ENCODE data around the gene ANXA10. TPM values are rescaled to one million over a fixed set of nuclear protein-coding genes. Genes with fewer than 3 reads are reported as not detected.

ANXA10 gene
- total RNA-seq, 2 donors from 2014 or later, result 4.3 TPM; not detected in 1

DNA sequence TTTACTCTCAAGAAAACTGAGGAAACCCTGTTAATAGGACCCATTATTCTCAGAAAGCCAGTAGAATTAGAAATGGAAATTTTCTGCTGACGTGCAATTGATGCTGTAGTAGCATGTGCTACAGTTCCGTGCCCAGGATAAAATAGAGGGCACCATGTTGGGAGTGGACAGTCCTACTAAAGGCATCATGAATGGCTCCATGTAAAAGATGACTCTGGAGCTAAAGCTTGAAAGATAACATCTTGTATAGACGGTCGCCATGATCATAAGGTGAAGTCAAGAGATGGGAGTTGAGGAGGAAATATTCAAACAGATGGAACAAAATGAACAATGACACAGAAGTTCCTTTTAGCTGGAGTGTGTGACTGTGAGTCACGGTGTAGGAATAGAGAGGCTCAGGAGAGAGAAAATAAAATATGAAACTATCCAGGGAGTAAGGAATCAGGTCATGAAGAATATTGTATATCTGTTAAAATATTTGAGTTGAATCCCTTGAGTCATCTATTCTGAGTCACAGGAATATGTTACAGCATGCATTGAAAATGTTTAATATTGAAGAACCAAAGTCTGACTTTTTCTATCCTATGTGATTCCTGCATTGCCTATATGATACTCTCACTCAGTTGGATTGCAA is 31.8 kb downstream of the ANXA10 start:
- Histone ChIP-seq H3K27me3 (replicated peaks; ENCODE audit: insufficient read depth) (no peaks in the 10 kb centered on the region), H3K4me3 (no peak overlapping the region), H3K9me3 (no peaks in the 10 kb centered on the region), H3K27ac (no peak overlapping the region), H3K4me1 (ENCODE audit: control insufficient read depth in 1 of 2, low read depth in 2 of 2) (no peaks in the 10 kb centered on the region), H3K36me3 (no peaks in the 10 kb centered on the region)
- TF ChIP-seq, protein P1, sequence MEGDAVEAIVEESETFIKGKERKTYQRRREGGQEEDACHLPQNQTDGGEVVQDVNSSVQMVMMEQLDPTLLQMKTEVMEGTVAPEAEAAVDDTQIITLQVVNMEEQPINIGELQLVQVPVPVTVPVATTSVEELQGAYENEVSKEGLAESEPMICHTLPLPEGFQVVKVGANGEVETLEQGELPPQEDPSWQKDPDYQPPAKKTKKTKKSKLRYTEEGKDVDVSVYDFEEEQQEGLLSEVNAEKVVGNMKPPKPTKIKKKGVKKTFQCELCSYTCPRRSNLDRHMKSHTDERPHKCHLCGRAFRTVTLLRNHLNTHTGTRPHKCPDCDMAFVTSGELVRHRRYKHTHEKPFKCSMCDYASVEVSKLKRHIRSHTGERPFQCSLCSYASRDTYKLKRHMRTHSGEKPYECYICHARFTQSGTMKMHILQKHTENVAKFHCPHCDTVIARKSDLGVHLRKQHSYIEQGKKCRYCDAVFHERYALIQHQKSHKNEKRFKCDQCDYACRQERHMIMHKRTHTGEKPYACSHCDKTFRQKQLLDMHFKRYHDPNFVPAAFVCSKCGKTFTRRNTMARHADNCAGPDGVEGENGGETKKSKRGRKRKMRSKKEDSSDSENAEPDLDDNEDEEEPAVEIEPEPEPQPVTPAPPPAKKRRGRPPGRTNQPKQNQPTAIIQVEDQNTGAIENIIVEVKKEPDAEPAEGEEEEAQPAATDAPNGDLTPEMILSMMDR (IDR thresholded peaks at IDR 0.05), result no peak
- no peak for DNase-seq (ENCODE audit: low spot score)
- ATAC-seq (ENCODE audit: insufficient number of reproducible peaks, low FRiP score, low read depth), result no peak

DNA sequence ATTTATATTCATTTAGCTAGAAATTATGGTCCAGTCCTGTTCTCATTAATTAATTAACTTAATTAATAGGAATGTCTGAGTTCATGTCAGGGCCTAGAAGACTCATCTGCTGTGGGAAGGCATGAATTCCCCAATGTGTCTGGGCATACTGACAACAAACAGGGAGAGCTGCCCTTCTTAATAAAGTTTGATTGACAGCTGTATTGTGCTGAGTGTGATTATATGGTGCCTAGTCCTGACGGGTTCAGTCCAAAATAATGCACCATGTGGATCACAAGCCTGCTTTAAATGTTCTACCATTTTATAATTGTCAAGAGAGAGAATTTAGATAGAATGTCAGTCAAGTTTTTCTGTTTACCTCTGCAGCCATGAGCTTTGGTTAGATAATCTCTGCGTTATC is 34.6 kb downstream of the ANXA10 start:
- Histone ChIP-seq H3K9me3 (no peaks in the 10 kb centered on the region), H3K4me1 (ENCODE audit: control insufficient read depth in 1 of 2, low read depth in 2 of 2) (no peaks in the 10 kb centered on the region), H3K36me3 (no peaks in the 10 kb centered on the region), H3K27ac (no peak overlapping the region), H3K4me3 (no peak overlapping the region), H3K27me3 (replicated peaks; ENCODE audit: insufficient read depth) (no peaks in the 10 kb centered on the region)
- no peak for ATAC-seq (ENCODE audit: insufficient number of reproducible peaks, low FRiP score, low read depth)
- DNase-seq (ENCODE audit: low spot score), result no peak
- TF ChIP-seq, protein P1 (IDR thresholded peaks at IDR 0.05), result no peak

DNA sequence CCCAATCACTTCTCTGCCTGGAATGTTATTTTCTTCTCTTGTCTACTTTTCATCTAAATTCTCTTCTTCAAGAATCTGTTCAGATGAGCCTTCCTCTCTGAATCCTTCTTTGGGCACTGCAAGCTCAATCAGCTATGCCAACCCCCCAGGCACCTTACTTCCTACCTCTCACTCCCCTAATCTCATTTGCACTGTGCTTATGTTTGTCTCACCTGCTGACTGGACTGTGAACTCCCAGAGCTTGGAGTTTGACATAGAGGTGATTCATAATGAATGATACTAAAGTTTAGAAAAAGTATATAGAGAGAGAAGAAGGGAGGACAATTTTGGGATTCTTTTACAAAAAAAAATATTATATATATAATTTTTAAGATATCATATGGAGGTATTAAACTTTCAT is 36.3 kb downstream of the ANXA10 start:
- H3K36me3 ChIP-seq, result no peaks in the 10 kb centered on the region
- no peaks in the 10 kb centered on the region for H3K27me3 ChIP-seq (replicated peaks; ENCODE audit: insufficient read depth)
- no peaks in the 10 kb centered on the region for H3K9me3 ChIP-seq
- H3K27ac ChIP-seq, result no peak overlapping the region
- no peak for DNase-seq (ENCODE audit: low spot score)
- no peak overlapping the region for H3K4me3 ChIP-seq
- ATAC-seq (ENCODE audit: insufficient number of reproducible peaks, low FRiP score, low read depth), result no peak
- TF ChIP-seq, protein P1 (IDR thresholded peaks at IDR 0.05), result no peak
- H3K4me1 ChIP-seq (ENCODE audit: control insufficient read depth in 1 of 2, low read depth in 2 of 2), result no peaks in the 10 kb centered on the region

DNA sequence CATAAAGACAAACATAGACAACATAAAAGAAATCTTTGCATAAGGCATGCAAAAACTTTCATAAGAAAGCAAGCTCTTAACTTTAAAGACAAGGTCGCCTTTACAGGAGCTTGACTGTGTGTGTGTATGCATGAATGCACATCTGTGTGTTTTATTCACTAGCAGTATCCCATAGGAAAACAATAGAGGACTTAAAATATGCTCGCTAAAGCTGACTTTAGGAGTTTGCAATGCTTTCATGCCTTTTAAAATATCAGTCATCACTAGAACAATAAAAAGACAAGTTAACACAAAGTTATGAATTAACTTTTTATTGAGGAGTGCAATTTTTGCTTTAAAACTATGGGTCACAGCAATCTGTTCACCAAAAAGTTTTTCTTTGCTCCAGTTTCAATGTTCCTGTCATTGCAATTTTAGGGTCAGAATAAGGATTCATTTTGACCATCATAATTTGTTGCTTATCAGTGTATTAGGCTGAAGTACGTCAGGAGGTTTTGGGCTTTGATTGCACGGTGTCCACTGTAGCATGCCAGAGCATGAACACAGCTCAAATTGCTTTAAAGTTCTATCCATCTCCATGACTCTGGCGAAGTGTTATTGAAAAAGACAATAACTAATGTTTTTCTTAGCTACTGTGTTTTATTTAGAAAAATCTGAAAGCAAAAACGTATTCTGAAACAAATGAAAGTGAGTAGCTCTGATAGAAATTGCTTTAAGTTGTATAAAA is 36.9 kb downstream of the ANXA10 start:
- Histone ChIP-seq H3K27ac (no peak overlapping the region), H3K36me3 (no peaks in the 10 kb centered on the region), H3K4me3 (no peak overlapping the region), H3K4me1 (ENCODE audit: control insufficient read depth in 1 of 2, low read depth in 2 of 2) (no peaks in the 10 kb centered on the region), H3K9me3 (no peaks in the 10 kb centered on the region), H3K27me3 (replicated peaks; ENCODE audit: insufficient read depth) (no peaks in the 10 kb centered on the region)
- TF ChIP-seq, protein P1 (IDR thresholded peaks at IDR 0.05), result no peak
- ATAC-seq (ENCODE audit: insufficient number of reproducible peaks, low FRiP score, low read depth) (no peak), DNase-seq (ENCODE audit: low spot score) (no peak)

DNA sequence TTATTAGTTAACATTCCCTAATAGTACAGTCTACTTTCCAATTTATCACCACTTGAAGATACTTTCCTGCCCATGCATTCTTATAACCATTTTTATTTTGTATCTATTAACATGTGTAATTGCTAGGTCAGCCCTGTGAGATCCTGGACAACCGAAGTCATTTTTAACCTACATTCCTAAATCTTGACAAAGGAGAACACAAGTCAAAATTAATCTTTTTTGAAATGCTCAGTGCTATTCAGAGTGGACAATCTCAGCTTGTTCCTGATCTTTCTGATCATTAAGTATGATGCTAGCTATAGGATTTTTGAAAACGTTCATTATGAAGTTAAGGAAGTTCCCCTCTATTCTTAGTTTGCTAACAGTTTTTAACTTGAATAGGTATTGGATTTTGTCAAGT is 37.5 kb downstream of the ANXA10 start:
- Histone ChIP-seq H3K27me3 (replicated peaks; ENCODE audit: insufficient read depth) (no peaks in the 10 kb centered on the region), H3K9me3 (no peaks in the 10 kb centered on the region), H3K36me3 (no peaks in the 10 kb centered on the region), H3K27ac (no peak overlapping the region), H3K4me3 (no peak overlapping the region), H3K4me1 (ENCODE audit: control insufficient read depth in 1 of 2, low read depth in 2 of 2) (no peaks in the 10 kb centered on the region)
- no peak for ATAC-seq (ENCODE audit: insufficient number of reproducible peaks, low FRiP score, low read depth)
- TF ChIP-seq, protein P1 (IDR thresholded peaks at IDR 0.05), result no peak
- DNase-seq (ENCODE audit: low spot score), result no peak

Data from thoracic aorta (tissue), 2 donors.